SU-DHL-6 (cell line): ENCODE measurements around the gene SURF2.

ENCODE experiments used
- CTCF ChIP-seq: fragments of 200-600 bp; sonication (generic); IDR thresholded peaks from one replicate; pipeline ENCODE4 v1.5.1; 2017; ENCODE audit warnings: antibody characterized with exemption, mild to moderate bottlenecking, low read length, moderate library complexity; ENCODE audit not compliant: insufficient read depth, poor library complexity, severe bottlenecking
- EZH2phosphoT487 ChIP-seq: fragments of 200-600 bp; sonication (generic), shearing (Covaris generic); conservative IDR thresholded peaks from 2 replicates; pipeline ENCODE4 v1.6.1; 2018; ENCODE audit warnings: mild to moderate bottlenecking, antibody characterized with exemption, low read length, moderate library complexity, mixed read lengths

GRCh38 chr9:133379153-133380086 is 23.1 kb downstream of the SURF2 start:
- no peak for TF ChIP-seq EZH2phosphoT487
- TF ChIP-seq CTCF, result no peak
